Progenitor cell of endocrine pancreas (in vitro differentiated cells): ENCODE results near the gene NACAD. TPM values are rescaled to one million over a fixed set of nuclear protein-coding genes. Genes with fewer than 3 reads are reported as not detected.

Source experiments
- DNase-seq: peaks from one replicate; pipeline ENCODE4 v3.0.0; 2021; ENCODE audit warnings: low spot score; ENCODE audit not compliant: unreplicated experiment
- H3K27ac Mint-ChIP-seq: 2 replicates; pipeline ENCODE4 v1.8.0; 2021; ENCODE audit warnings: mild to moderate bottlenecking, moderate library complexity, mixed read lengths
- H3K27me3 Mint-ChIP-seq: 2 replicates; pipeline ENCODE4 v1.8.0; 2021; ENCODE audit warnings: mixed read lengths
- H3K36me3 Mint-ChIP-seq: 2 replicates; pipeline ENCODE4 v1.8.0; 2022; ENCODE audit warnings: mixed read lengths; ENCODE audit not compliant: insufficient read depth
- H3K4me1 Mint-ChIP-seq: 2 replicates; pipeline ENCODE4 v1.8.0; 2021; ENCODE audit warnings: low read depth, mixed read lengths
- H3K4me3 Mint-ChIP-seq: 2 replicates; pipeline ENCODE4 v1.8.0; 2021; ENCODE audit warnings: low read depth, mild to moderate bottlenecking, moderate library complexity, mixed read lengths
- H3K9me3 Mint-ChIP-seq: 2 replicates; pipeline ENCODE4 v1.8.0; 2021; ENCODE audit warnings: low read depth, mixed read lengths
- CTCF ChIP-seq: fragments of 200-600 bp; sonication (generic); IDR thresholded peaks from one replicate; pipeline ENCODE4 v1.5.0; 2021; ENCODE audit warnings: antibody characterized with exemption, mild to moderate bottlenecking; ENCODE audit not compliant: unreplicated experiment
- total RNA-seq: library from RNA; stranded (reverse); gene quantifications from 2 replicates; pipeline ENCODE4 v1.2.1, GENCODE V29; 2021

Gene NACAD
- total RNA-seq, 1 donor from 2014 or later = 11.7 TPM

- peaks cover 4% of the 10 kb centered on the region for H3K27me3 Mint-ChIP-seq
- no peaks in the 10 kb centered on the region for H3K4me1 Mint-ChIP-seq
- DNase-seq = no peak
- H3K36me3 Mint-ChIP-seq = no peaks in the 10 kb centered on the region
- H3K4me3 Mint-ChIP-seq = no peak overlapping the region
- H3K9me3 Mint-ChIP-seq = no peaks in the 10 kb centered on the region
- TF ChIP-seq CTCF = no peak
- H3K27ac Mint-ChIP-seq = no peak overlapping the region
Measured at GRCh38 chr7:45082031-45082830, 6.5 kb downstream of the NACAD start.

DNA sequence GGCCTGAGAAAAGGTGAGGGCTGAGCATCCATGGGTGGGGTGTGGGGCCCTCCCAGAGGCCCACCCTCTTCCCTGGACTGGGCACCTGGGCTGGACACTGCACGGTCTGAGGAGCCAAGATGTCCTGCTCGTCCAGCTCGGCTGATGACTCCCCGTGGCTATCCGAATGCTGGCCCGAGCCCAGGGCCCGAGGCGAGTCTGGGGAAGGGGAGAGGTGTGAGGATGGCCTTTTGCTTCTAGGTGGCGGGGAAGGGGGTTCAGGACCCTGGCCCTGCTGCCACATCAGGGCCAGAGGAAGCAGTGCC, 7.1 kb downstream of the NACAD start:
- Mint-ChIP-seq H3K9me3 (no peaks in the 10 kb centered on the region), H3K4me1 (no peaks in the 10 kb centered on the region), H3K36me3 (no peaks in the 10 kb centered on the region), H3K27me3 (no peaks in the 10 kb centered on the region), H3K27ac (no peak overlapping the region), H3K4me3 (no peak overlapping the region)
- no peak for TF ChIP-seq CTCF
- DNase-seq = no peak

DNA sequence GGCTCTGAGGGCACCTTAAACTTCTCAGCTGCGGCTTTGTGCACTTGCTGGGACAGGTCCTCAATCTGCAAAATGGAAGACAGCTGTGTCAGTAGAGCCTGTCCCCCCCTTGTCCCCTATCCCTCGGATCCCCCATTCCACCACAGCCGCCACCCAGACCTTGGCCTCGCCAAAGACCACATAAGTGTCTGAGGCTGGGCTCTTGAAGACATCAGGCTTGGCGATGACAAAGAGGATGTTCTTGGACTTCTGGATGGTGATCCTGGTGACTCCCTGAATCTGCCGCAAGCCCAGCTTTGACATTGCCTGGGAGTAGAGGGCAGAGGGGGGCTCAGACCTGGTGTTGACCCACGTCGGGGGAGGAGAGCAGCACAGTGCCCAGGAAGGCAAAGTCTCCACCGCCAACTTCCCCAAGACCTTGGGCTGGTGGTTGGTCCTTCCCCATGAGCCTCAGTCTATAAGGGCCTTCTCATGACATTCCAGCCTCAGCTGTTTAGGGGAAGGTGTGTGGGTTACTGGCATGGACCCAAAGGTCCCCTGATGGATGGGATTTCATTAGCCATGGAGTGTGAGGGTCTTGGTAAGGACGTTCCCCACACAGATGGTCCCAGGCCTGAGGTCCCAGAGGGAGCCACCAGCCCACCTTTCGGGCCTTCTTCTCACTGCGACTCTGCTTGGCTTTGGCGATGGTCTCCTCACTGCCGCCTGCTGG, 7.7 kb downstream of the NACAD start:
- Mint-ChIP-seq H3K27me3 (no peaks in the 10 kb centered on the region), H3K4me3 (no peak overlapping the region), H3K36me3 (no peaks in the 10 kb centered on the region), H3K4me1 (no peaks in the 10 kb centered on the region), H3K9me3 (no peaks in the 10 kb centered on the region), H3K27ac (no peak overlapping the region)
- no peak for TF ChIP-seq CTCF
- no peak for DNase-seq

- no peaks in the 10 kb centered on the region for H3K36me3 Mint-ChIP-seq
- no peaks in the 10 kb centered on the region for H3K9me3 Mint-ChIP-seq
- no peaks in the 10 kb centered on the region for H3K4me1 Mint-ChIP-seq
- no peaks in the 10 kb centered on the region for H3K27me3 Mint-ChIP-seq
- H3K27ac Mint-ChIP-seq = peak overlapping the region; percentile 65
- no peak for DNase-seq
- TF ChIP-seq CTCF = no peak
- no peak overlapping the region for H3K4me3 Mint-ChIP-seq
Measured at GRCh38 chr7:45080265-45080957, 8.4 kb downstream of the NACAD start.

DNA sequence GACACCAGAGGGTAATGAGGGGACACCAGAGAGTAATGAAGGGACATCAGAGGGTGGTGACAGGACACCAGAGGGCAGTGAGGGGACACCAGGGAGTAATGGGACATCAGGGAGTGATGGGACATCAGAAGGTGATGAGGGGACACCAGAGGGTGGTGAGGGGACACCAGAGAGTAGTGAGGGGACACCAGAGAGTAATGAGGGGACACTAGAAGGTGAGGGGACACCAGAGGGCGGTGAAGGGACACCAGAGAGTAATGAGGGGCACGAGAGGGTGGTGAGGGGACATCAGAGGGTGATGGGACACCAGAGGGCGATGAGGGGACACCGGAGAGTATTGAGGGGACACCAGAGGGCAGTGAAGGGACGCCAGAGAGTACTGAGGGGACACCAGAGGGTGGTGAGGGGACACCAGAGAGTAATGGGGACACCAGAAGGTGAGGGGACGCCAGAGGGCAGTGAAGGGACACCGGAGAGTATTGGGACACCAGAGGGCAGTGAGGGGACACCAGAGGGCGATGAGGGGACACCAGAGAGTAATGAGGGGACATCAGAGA, 10.6 kb downstream of the NACAD start:
- no peak for TF ChIP-seq CTCF
- DNase-seq = no peak
- peaks cover 2% of the 10 kb centered on the region for H3K36me3 Mint-ChIP-seq
- peak overlapping the region; percentile 18 for H3K27ac Mint-ChIP-seq
- no peaks in the 10 kb centered on the region for H3K27me3 Mint-ChIP-seq
- H3K4me1 Mint-ChIP-seq = no peaks in the 10 kb centered on the region
- H3K4me3 Mint-ChIP-seq = no peak overlapping the region
- H3K9me3 Mint-ChIP-seq = no peaks in the 10 kb centered on the region
